Esophagus squamous epithelium (tissue), 5 donors: Measurements from ENCODE around the gene S100A6. TPM values are rescaled to one million over a fixed set of nuclear protein-coding genes. Genes with fewer than 3 reads are reported as not detected.
A peak's percentile ranks its signal among the peaks of the same experiment; 100 is the strongest.
"Not testable (repeated sequence)": the region's sequence is repeated elsewhere in the genome, so short reads cannot be mapped to it uniquely, and the experiment has no call there.

Experiments
- DNase-seq: peaks from one replicate; lab custom pipeline; 2025; lab: John Stamatoyannopoulos, UW
- H3K27ac ChIP-seq, 4 donors: fragments of 200-600 bp; sonication (generic); one replicate each; pipeline ENCODE4 v1.5.1; 2016 to 2019; ENCODE audit warnings: mild to moderate bottlenecking in 1 of 4
- H3K27me3 ChIP-seq, 4 donors: fragments of 200-600 bp; sonication (generic); 1 replicate in 3 of 4; 2 replicates in 1 of 4; pipeline versions ENCODE4 v1.5.1 to v1.6.0; 2017 to 2021; ENCODE audit warnings: antibody characterized with exemption in 1 of 4
- H3K36me3 ChIP-seq, 3 donors: fragments of 200-600 bp; sonication (generic); one replicate each; pipeline ENCODE4 v1.5.1; 2016 to 2019
- H3K4me1 ChIP-seq, 3 donors: fragments of 200-600 bp; sonication (generic); one replicate each; pipeline ENCODE4 v1.5.1; 2017 to 2019
- H3K4me3 ChIP-seq, 4 donors: fragments of 200-600 bp; sonication (generic); 1 replicate in 3 of 4; 2 replicates in 1 of 4; pipeline ENCODE4 v1.5.1; 2016 to 2019; ENCODE audit warnings: mild to moderate bottlenecking in 2 of 4, moderate library complexity in 1 of 4
- H3K9me3 ChIP-seq, 3 donors: fragments of 200-600 bp; sonication (generic); one replicate each; pipeline ENCODE4 v1.5.1; 2016 to 2019
- POLR2A ChIP-seq, 4 donors: fragments of 450-650 bp; IDR thresholded peaks; one replicate each; pipeline ENCODE4 v1.6.1; 2017; ENCODE audit warnings: antibody characterized with exemption in 4 of 4, mild to moderate bottlenecking in 4 of 4, moderate library complexity in 3 of 4
- WGBS, 2 donors: methylation state at CpG; one replicate each; pipeline ENCODE4 v1.1.5; 2018; 5-methylcytosine and 5-hydroxymethylcytosine counted together
- intact Hi-C: fragments of 100-400 bp; cut with DNase I; formaldehyde crosslinking; loops from one replicate; pipeline ENCODE4 v1.15.0; 2022
- total RNA-seq, 4 donors: library from RNA; depleted of rRNA; stranded (reverse); fragments of >200 nt; gene quantifications; one replicate each; pipeline ENCODE4 v1.1.0, GENCODE V29; 2016
- TF ChIP-seq, protein P1 (sequence below), 6 experiments: fragments of 450-650 bp in 4 of 6; fragments of 200-600 bp in 2 of 6; sonication (generic) in 2 of 6; IDR thresholded peaks; one replicate each; pipeline ENCODE4 v1.5.1; 2016 to 2019; ENCODE audit warnings: antibody characterized with exemption in 6 of 6, mild to moderate bottlenecking in 4 of 6, moderate library complexity in 4 of 6
- donor health status: DM: yes; HTN: yes; CAD: no.

The S100A6 gene
- total RNA-seq: 100 to 1,000 TPM; 270 to 943 (median 394) TPM

DNA sequence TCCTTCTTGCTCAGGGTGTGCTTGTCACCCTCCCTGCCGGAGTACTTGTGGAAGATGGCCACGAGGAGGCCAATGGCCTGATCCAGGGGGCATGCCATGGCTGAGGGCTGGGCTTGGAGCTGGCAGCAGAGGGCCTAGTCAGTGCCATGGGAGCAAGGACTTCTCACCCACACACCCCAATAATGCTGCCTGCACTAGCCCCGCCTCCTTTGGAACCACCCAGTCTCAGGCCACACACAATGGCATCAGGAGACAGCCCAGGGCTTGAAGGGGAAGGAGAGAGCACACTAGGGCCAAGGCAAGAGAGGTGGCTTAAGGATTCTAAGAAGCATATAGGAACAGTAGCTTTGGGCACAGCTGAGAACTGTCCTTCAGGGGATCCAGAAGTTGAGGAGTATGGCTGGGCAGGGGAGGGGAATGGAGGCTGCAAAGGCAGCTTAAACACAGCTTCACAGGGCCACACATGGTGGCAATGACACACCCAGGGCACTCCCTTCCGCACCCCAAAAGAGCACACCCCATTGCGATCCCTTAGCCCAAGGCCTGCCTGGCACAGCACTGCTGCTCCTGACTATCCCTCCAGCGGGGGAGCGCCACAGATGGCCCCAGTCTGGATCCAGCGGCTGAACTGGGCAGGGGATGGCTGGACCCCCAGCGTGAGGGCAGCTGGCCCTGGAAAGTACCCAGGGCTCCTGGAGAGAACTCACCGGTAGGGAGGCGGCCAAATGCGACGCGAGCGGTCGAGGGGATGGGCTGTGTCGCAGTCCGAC is at the start of gene S100A6:
Gene S100A6 (minus strand): TSS at position 750 of the 770 bp plus-strand sequence. CDS start 652 bp downstream, at position 98.
- Histone ChIP-seq H3K27ac (peak within 1 kb of the TSS; percentile 99 to 100 (median 100)), H3K27me3 (no peaks in the 10 kb centered on the region), H3K9me3 (no peaks in the 10 kb centered on the region), H3K4me3 (peak within 1 kb of the TSS; percentile 55 to 91 (median 76)), H3K36me3 (no peaks in the 10 kb centered on the region), H3K4me1 (peaks cover 46 to 89% (median 69%) of the 10 kb centered on the region in 3 donors)
- TF ChIP-seq, protein P1, sequence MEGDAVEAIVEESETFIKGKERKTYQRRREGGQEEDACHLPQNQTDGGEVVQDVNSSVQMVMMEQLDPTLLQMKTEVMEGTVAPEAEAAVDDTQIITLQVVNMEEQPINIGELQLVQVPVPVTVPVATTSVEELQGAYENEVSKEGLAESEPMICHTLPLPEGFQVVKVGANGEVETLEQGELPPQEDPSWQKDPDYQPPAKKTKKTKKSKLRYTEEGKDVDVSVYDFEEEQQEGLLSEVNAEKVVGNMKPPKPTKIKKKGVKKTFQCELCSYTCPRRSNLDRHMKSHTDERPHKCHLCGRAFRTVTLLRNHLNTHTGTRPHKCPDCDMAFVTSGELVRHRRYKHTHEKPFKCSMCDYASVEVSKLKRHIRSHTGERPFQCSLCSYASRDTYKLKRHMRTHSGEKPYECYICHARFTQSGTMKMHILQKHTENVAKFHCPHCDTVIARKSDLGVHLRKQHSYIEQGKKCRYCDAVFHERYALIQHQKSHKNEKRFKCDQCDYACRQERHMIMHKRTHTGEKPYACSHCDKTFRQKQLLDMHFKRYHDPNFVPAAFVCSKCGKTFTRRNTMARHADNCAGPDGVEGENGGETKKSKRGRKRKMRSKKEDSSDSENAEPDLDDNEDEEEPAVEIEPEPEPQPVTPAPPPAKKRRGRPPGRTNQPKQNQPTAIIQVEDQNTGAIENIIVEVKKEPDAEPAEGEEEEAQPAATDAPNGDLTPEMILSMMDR (IDR thresholded peaks at IDR 0.05): peak in 1 of 6 experiments; percentile 11
- TF ChIP-seq POLR2A (IDR thresholded peaks at IDR 0.05): peak in 1 of 4 donors; percentile 66
- whole genome bisulfite sequencing, 2 donors: 0 to 3% methylated on average over 4 to 8 of the region's 18 CpGs
- DNase-seq: no peak
- intact Hi-C loops: loop anchor here (2.0 kb wide), 1 partner anchor 33 kb away; no protein-coding TSS in a partner anchor

DNA sequence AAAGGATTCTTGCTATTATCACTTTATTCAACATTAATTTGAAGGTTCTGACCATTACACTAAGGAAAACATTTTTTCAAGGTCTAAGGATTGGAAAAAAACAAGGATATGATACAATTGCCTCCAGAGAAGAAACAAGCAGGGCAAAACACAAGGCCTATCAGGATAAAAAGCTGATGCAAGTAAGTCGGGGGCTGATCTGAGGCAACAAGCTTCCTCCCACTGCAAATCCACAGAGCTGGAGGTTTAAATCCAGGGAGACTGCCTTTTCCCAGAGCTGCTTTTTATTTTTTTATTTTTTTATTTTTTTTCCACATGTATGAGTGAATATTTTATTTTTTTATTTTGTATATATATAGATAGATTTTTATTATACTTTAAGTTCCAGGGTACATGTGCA is 49.2 kb upstream of the S100A6 start:
- intact Hi-C loops: no loop called here
- TF ChIP-seq, protein P1 (IDR thresholded peaks at IDR 0.05): no peak
- TF ChIP-seq POLR2A (IDR thresholded peaks at IDR 0.05): no peak
- WGBS, 2 donors: 80 to 82% methylated on average over 1 of the region's 1 CpG
- Histone ChIP-seq H3K4me1 (no peaks in the 10 kb centered on the region), H3K4me3 (no peak overlapping the region), H3K36me3 (no peaks in the 10 kb centered on the region), H3K9me3 (no peaks in the 10 kb centered on the region), H3K27me3 (no peaks in the 10 kb centered on the region), H3K27ac (no peak overlapping the region)
- DNase-seq: no peak

DNA sequence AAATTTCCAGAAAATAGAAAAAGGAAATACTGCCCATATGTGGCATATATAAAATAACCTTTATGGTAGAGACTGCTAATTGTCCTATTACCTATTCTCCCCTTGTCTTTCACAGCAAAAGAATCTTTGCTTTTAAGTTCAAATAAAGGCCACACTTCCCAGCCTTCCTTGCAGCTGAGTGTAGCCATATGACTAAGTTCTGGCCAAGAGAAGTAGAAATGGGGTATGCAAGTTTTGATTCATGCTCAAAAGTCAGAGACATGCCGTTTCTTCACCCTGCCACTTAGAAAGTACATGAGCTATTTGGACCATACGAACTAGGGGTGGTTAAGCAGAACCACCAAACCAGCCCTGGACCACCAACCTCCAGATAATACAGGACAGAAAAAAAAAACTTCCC is 48.2 kb upstream of the S100A6 start:
- WGBS, 2 donors: 63 to 70% methylated on average over 1 to 2 of the region's 2 CpGs
- TF ChIP-seq, protein P1 (IDR thresholded peaks at IDR 0.05): no peak
- no peak for TF ChIP-seq POLR2A (IDR thresholded peaks at IDR 0.05)
- intact Hi-C loops: no loop called here

DNA sequence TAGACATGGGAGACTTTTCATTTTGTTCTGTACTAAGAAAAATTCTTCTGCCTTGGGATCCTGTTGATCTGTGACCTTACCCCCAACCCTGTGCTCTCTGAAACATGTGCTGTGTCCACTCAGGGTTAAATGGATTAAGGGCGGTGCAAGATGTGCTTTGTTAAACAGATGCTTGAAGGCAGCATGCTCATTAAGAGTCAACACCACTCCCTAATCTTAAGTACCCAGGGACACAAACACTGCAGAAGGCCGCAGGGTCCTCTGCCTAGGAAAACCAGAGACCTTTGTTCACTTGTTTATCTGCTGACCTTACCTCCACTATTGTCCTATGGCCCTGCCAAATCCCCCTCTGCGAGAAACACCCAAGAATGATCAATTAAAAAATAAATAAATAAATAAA is 47.7 kb upstream of the S100A6 start:
- H3K27me3 ChIP-seq, H3K9me3 ChIP-seq, H3K4me3 ChIP-seq, H3K4me1 ChIP-seq, H3K27ac ChIP-seq, intact Hi-C loops, H3K36me3 ChIP-seq, DNase-seq: not testable (repeated sequence)
- 67% methylated on average over 1 of the region's 3 CpGs; no CpG with 5 or more reads in 1 of the 2 donors for WGBS, 2 donors

More for the DNA sequence above, 48.2 kb upstream of the S100A6 start:
- H3K27me3 ChIP-seq: no peaks in the 10 kb centered on the region
- H3K4me3 ChIP-seq: no peak overlapping the region
- H3K9me3 ChIP-seq: no peaks in the 10 kb centered on the region
- no peaks in the 10 kb centered on the region for H3K36me3 ChIP-seq
- no peak for DNase-seq
- H3K27ac ChIP-seq: no peak overlapping the region
- H3K4me1 ChIP-seq: no peaks in the 10 kb centered on the region

DNA sequence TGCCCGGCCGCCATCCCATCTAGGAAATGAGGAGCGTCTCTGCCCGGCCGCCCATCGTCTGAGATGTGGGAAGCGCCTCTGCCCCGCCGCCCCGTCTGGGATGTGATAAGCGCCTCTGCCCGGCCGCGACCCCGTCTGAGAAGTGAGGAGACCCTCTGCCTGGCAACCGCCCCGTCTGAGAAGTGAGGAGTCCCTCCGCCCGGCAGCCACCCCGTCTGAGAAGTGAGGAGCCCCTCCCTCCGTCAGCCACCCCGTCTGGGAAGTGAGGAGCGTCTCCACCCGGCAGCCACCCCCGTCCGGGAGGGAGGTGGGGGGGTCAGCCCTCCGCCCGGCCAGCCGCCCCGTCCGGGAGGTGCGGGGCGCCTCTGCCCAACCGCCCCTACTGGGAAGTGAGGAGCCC is 47.0 kb upstream of the S100A6 start:
- DNase-seq, H3K27me3 ChIP-seq, H3K27ac ChIP-seq, H3K9me3 ChIP-seq, H3K36me3 ChIP-seq, intact Hi-C loops, H3K4me1 ChIP-seq, H3K4me3 ChIP-seq: not testable (repeated sequence)
- WGBS, 2 donors: no CpG with 5 or more reads among the region's 34 CpGs

DNA sequence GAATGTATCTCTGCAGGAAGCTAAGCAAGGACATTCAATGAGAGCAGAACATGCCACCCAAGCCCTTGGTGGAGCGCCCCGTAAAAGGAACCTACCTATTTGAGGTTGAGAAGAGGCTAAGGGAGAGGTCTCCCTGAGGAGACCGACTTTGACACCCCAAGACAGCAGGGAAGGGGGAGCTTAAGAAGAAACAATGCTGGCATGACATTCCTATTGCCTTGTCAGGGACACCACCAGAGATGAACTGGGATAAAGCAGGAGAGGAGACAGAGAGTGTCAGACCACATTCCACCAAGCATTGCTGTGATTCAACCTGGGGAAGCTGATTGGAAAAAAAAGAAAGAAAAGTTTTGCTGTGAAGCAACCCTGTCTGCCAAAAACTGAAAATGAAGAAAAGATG is 43.1 kb upstream of the S100A6 start:
- no peaks in the 10 kb centered on the region for H3K36me3 ChIP-seq
- H3K4me1 ChIP-seq: peaks cover 0 to 45% (median 21%) of the 10 kb centered on the region in 3 donors
- DNase-seq: no peak
- intact Hi-C loops: loop anchor here (5.0 kb wide), 1 partner anchor 33 kb away; the partner anchor contains the start of gene S100A16
- no peak for TF ChIP-seq POLR2A (IDR thresholded peaks at IDR 0.05)
- TF ChIP-seq, protein P1 (IDR thresholded peaks at IDR 0.05): no peak
- no peak overlapping the region for H3K27ac ChIP-seq
- H3K9me3 ChIP-seq: no peaks in the 10 kb centered on the region
- WGBS, 2 donors: 87 to 90% methylated on average over 3 of the region's 3 CpGs
- no peaks in the 10 kb centered on the region for H3K27me3 ChIP-seq
- no peak overlapping the region for H3K4me3 ChIP-seq
